ENCODE results near the gene RGPD3.
A peak's percentile ranks its signal among the peaks of the same experiment; 100 is the strongest.
"Not testable (repeated sequence)": the region's sequence is repeated elsewhere in the genome, so short reads cannot be mapped to it uniquely, and the experiment has no call there.

RGPD3 gene

DNA sequence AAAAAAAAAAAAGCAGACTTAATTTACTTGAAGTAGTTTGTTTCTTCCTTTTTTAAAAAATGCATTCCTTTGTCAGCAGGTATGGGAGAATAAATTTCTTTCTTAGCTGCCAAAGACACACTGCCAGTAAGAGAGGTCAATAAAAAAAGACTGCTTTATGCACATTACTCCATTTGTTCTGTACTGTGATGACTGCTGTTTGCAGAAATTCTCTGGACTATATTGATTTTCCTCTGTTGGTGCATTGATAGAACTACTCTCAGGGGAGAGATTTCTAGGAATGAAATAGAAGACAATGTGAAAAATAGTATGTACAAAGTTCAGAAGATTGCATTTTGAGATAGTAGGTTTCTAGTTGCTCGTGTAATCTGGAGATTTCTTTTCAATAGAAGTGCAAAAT, 11.3 kb upstream of the RGPD3 start:
- not testable (repeated sequence) for DNase-seq

DNA sequence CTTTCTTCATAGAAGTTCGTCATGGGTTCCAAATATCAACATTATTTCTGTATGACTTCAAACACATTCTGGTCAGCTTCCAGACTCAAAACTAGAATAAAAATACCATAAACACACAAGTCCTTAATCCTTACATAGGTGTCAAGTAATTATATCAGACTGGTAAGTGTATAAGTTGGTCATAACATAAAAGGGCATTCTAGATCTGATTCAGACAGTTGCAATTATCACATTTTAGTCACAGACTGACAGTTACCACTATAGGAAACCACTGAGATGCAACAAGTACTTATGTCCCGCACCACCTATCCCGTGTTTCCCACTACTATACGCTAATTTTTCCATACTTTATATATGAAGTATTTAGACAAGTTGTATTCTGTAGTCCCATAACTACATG, 9.4 kb upstream of the RGPD3 start:
- DNase-seq: not testable (repeated sequence)

DNA sequence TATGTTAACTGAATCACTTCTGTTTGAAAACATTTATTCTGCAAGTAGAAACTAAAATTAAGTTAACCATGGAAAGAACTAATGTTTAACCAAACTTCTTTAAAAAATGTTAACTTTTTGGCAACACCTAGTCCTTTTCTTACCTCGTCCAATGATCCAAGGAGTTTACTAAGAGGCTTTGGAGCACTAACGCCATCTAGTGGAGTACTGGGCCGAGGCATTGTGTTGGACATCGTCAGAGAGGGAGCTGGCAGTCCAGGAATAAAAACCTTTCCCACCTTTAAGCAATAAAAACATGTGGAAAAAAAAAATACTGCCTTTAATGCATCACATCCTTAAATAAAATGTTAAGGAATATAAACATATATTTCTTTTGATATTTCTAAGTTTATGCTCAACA, 2.4 kb upstream of the RGPD3 start:
- peak in 1 of 5 experiments; percentile 38 for DNase-seq

DNA sequence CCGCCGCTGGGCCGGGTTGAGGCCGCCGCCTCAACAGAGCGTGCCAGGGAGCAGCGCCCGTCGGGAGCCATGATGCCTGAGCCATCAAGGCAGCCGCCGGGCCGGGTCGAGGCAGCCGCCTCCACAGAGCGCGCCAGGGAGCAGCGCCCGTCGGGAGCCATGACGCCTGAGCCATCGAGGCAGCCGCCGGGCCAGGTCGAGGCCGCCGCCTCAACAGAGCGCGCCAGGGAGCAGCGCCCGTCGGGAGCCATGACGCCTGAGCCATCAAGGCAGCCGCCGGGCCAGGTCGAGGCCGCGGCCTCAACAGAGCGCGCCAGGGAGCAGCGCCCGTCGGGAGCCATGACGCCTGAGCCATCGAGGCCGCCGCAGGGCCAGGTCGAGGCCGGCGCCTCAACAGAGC, 697 bp downstream of the RGPD3 start:
- not testable (repeated sequence) for DNase-seq

GRCh38 chr2:106461882-106462281, 6.3 kb downstream of the RGPD3 start:
- peak in 1 of 5 experiments; percentile 6 for DNase-seq

- not testable (repeated sequence) for DNase-seq
Measured at GRCh38 chr2:106390680-106391079, 77.5 kb downstream of the RGPD3 start.

- not testable (repeated sequence) for DNase-seq
Measured at GRCh38 chr2:106388814-106389410, 79.3 kb downstream of the RGPD3 start.

DNA sequence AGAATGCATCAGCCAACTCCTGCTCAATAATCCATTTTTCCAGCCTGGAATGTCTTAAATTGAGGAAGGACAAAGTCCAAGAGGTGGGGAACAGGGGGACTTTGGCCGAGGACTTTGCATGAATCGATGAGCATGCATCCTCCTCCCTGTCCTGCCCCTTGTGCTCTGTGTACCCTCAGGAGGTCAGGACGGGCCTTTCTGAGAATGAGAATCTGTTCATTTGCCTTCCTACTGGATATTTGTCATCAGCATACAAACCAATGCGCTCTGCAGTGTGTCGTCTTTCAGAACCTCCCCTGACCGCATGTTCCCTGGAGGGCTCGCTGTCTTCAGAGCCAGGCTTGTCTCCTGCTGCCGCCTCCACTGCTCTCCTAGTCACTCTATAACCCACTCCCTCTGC, 83.7 kb downstream of the RGPD3 start:
- not testable (repeated sequence) for DNase-seq

- not testable (repeated sequence) for DNase-seq
Measured at GRCh38 chr2:106381867-106382266, 86.3 kb downstream of the RGPD3 start.

DNA sequence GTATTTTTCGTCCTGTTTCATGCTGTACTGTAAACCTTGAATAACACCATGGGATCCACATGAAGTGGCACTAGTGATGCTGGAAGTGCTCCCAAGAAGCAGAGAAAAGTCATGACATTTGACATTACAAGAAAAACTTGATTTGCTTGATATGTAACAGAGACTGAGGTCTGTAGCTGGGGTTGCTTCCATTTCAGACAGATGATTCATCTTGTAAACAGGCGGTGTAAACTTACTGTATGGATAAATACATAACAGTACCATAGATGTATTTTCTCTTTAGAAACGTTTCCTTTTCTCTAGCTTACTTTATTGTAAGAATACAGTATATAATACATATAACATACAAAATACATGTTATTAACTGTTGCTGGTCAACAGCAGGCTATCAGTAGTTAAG, 88.6 kb downstream of the RGPD3 start:
- DNase-seq: not testable (repeated sequence)

DNA sequence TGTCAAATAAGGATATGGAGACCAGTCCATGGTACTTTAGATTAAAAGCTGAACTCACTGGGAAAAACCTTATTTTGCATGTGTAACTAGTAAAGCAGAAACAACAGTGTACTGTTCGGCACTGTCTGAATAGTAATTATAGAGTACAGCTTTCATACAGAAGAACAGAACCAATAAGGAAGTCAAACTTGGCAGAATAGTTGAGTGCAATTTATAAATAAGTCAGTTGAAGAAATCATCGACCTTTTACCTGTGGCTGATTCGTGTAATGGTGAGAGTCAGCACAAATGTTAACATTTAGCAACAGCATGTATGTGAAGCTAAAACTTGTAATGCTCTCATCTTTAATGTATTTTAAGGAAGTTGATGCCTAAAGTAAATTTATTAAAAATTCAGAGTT, 99.0 kb downstream of the RGPD3 start:
- not testable (repeated sequence) for DNase-seq

- DNase-seq: no peak
Measured at GRCh38 chr2:106366204-106366885, 101.9 kb downstream of the RGPD3 start.

DNA sequence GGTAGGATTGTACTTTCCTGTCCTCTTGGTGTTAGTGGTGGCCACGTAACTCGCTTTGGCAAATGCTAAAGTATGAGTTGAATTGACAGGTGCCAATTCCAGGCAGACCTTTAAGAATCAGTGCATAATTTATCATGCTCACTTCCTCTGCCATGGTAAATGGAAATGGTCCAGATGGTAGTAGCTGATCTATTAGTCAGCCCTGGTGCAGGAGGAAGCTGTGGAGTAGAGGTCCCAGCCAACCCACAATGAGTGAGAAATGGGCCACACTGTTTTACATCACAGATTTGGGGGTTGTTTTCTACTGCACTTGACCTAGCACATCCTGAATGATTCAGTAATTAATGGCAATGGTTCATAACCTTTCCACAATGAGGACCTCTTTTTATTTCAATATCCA, 104.4 kb downstream of the RGPD3 start:
- DNase-seq: no peak

GRCh38 chr2:106362789-106363188, 105.4 kb downstream of the RGPD3 start:
- DNase-seq: no peak

- no peak for DNase-seq
Measured at GRCh38 chr2:106359512-106359911, 108.7 kb downstream of the RGPD3 start.

DNA sequence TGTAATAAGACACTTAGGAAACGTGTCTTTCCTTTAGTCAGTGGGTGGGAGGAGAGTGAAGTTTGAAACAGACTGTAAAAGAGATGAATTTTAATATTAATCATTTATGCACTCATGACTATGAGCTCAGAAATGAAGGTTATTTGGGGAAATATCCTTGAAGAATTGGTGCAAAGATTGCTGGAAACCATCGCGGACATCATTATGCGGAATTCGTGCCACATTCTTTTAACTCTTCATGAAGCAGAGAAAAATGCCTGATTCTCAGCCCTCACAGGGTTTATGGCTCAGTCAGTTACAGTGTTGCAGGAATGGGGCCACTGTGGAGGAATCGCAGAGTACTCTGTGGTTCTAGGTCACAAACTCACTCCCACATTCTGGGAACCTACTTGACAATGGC, 109.7 kb downstream of the RGPD3 start:
- DNase-seq: no peak

DNA sequence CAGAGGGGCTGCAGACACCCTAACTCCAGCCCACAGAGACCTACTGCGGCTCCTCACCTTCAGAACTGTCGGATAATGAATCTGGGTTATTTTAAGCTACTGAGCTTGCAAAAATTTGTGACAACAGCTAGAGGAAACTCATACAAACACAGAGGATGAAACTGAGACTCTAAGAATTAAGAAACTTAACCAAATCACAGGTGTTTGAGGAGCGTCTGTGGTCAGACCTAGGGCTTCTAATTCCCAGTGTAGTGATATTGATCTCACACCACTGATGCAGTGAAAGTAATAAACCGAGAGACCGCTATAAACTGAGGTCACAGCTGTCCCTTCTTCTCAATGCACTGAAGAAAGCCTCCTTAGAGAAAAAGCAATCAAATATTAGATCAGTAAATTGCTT, 110.1 kb downstream of the RGPD3 start:
- peak in 1 of 5 experiments; percentile 35 for DNase-seq

GRCh38 chr2:106356291-106356690, 111.9 kb downstream of the RGPD3 start:
- DNase-seq: no peak

DNA sequence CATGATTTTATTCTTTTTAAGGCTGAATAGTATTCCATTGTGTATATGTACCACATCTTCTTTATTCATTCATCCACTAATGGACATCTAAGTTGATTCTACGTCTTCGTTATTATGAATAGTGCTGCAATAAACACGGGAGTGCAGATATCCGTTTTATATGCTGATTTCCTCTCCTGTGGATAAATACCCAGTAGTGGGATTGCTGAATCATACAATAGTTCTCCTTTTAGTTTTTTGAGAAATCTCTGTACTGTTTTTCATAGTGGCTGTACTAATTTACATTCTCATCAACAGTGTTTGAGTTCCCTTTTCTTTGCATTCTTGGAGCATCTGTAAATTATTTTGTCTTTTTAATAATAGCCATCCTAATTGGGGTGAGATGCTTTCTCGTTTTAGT, 114.5 kb downstream of the RGPD3 start:
- no peak for DNase-seq

DNA sequence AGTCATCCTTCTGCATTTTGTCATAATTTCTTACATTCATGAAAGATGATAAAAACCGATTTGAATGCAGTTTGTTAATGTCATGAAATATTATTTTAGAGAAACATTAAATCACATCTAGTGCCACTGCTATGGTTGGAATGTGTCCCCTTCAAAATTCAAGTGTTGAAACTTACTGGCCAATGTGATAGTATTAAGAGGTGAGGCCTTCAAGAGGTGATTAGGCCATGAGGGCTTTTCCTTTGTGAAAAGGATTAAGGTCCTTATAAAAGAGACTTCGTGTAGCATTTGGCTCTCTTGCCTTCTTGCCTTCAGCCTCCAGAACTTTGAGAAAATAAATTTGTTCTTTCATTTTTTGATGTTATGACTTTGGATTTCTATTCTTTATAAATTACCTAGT, 117.2 kb downstream of the RGPD3 start:
- DNase-seq: no peak

DNA sequence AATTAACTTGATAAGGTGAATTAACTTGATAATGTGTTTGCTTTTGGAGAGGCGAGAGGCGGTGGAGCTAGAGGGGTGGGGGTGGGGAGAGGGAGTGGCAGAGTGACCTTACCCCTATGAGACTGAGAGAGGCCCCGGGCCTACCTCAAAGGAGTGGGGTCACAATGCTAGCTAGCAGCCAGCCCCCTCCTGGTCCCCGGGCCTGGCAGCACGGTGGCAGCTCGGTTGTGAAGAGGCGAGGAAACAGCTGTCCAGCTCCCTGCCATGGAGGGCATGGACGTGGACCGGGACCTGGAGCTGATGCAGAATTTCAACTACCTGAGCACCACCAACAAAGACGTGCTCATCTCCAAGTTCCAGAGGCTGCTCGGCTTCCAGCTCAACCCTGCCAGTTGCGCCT, 123.9 kb downstream of the RGPD3 start:
- DNase-seq: no peak

DNA sequence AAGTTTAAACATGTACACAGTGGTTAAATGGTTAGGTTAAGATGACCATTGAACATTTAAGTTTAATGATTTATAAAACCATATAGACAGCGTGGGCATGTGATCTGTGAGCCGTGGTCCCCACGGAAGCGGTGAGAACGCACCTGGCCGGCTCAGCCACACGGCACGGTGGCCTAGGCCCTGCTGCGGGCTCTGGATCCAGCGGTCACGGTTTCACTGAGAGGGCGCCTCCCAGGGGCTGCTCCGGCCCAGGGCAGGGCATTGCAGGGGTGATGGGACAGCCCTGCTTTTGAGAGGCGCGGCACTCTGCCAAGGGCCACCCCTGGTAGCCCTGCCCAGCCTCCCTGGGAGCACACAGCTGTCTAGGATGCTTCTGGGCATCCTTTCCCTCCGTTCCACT, 124.9 kb downstream of the RGPD3 start:
- DNase-seq: no peak

GRCh38 chr2:106342831-106343251, 125.4 kb downstream of the RGPD3 start:
- DNase-seq: no peak

- DNase-seq: no peak
Measured at GRCh38 chr2:106341666-106342065, 126.5 kb downstream of the RGPD3 start.
